Osteoblast (primary cell): ENCODE data around the gene WDR93. TPM values are rescaled to one million over a fixed set of nuclear protein-coding genes. Genes with fewer than 3 reads are reported as not detected.

Source experiments
- DNase-seq: peaks from one replicate; pipeline ENCODE4 v3.0.0; 2011; ENCODE audit warnings: low spot score, mixed read lengths; ENCODE audit not compliant: insufficient read length; ENCODE audit errors: missing footprints
- H2AFZ ChIP-seq: 2 replicates; pipeline ENCODE4 v1.6.0; 2011; ENCODE audit warnings: mild to moderate bottlenecking, low read length
- H3K27ac ChIP-seq: 2 replicates; pipeline ENCODE4 v1.5.1; 2011; ENCODE audit warnings: mild to moderate bottlenecking, low read depth, low read length, moderate library complexity
- H3K27me3 ChIP-seq: 2 replicates; pipeline ENCODE4 v1.6.0; 2012; ENCODE audit warnings: mild to moderate bottlenecking, control low read depth, inconsistent platforms, low read length, moderate library complexity; ENCODE audit not compliant: insufficient read depth
- H3K36me3 ChIP-seq: 2 replicates; pipeline ENCODE4 v1.5.1; 2011; ENCODE audit warnings: mild to moderate bottlenecking, low read length, control low read depth, moderate library complexity; ENCODE audit not compliant: insufficient read depth
- H3K4me1 ChIP-seq: 2 replicates; pipeline ENCODE4 v1.5.1; 2011; ENCODE audit warnings: mild to moderate bottlenecking, low read length, control low read depth, moderate library complexity; ENCODE audit not compliant: insufficient read depth
- H3K4me2 ChIP-seq: 2 replicates; pipeline ENCODE4 v1.6.0; 2011; ENCODE audit warnings: mild to moderate bottlenecking, low read length; ENCODE audit not compliant: insufficient read depth
- H3K4me3 ChIP-seq: fragments of 200-600 bp; sonication (generic); 3 replicates; pipeline ENCODE4 v1.5.1; 2012; ENCODE audit warnings: mild to moderate bottlenecking, low read length, inconsistent platforms; ENCODE audit not compliant: insufficient read depth
- H3K79me2 ChIP-seq: 2 replicates; pipeline ENCODE4 v1.6.0; 2012; ENCODE audit warnings: mild to moderate bottlenecking, low read length, control low read depth, inconsistent platforms; ENCODE audit not compliant: insufficient read depth
- H3K9me3 ChIP-seq: 2 replicates; pipeline ENCODE4 v1.5.1; 2011; ENCODE audit warnings: low read depth, low read length, control low read depth
- H4K20me1 ChIP-seq: 2 replicates; pipeline ENCODE4 v1.6.0; 2012; ENCODE audit warnings: mild to moderate bottlenecking, low read length, control low read depth; ENCODE audit not compliant: insufficient read depth
- CTCF ChIP-seq: IDR thresholded peaks from 2 replicates; pipeline ENCODE4 v1.5.1; 2011; ENCODE audit warnings: mild to moderate bottlenecking, low read depth, low read length, moderate library complexity; ENCODE audit errors: extremely low read depth
- total RNA-seq: library from RNA; depleted of rRNA; stranded (reverse); fragments of >200 nt; gene quantifications from 2 replicates; pipeline ENCODE4 v1.2.3, GENCODE V29; 2012

The WDR93 gene
- total RNA-seq, 1 donor, result 0.36 TPM

DNA sequence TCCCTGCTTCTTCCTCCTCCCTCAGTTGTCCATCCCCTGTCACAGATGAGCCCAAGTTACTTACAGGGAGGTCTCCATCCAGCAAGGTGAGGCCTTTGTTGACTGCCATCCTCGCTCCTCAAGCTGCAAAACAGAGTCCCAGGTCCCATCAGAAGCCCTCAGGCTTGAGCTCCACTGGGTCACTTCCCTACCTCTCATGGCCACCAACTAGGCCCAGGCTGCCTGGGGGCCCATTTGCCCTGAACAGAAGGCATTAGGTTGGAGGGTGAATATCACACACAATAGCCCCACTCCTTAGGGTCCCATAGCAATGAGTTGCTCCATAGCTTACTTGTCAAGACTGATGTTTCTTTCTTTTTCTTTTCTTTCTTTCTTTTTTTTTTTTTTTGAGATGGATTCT, 13.2 kb upstream of the WDR93 start:
- Histone ChIP-seq H3K9me3 (no peaks in the 10 kb centered on the region), H3K4me3 (no peak overlapping the region), H3K79me2 (no peaks in the 10 kb centered on the region), H2AFZ (no peak overlapping the region), H3K4me1 (peaks cover 20% of the 10 kb centered on the region), H4K20me1 (no peaks in the 10 kb centered on the region), H3K36me3 (no peaks in the 10 kb centered on the region), H3K27ac (no peak overlapping the region), H3K4me2 (no peak overlapping the region), H3K27me3 (no peaks in the 10 kb centered on the region)
- DNase-seq, result peak; percentile 21
- TF ChIP-seq CTCF, result no peak

DNA sequence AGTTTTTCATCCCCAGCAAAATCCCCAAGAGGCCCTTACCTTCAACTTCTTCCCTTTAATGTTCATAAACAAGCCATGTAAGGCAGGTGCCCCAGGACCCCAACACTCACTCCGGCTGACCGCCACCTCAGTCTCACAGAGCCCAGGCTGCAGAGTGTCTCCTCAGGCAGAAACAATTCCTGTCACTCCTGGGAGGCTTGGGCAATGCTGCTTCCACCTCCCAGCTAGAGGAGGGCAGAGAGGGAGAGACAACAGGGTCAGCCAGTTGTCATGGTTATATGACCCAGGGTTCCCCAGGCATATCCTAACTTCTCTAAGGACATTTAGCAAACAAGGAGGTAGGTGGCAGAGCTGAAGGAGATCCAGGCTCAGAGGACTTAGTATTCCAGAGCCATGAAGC, 11.4 kb upstream of the WDR93 start, which contains the start of gene PLIN1:
TSS of gene PLIN1 (minus strand) at position 156 of the 400 bp plus-strand sequence. CDS start 1,878 bp downstream, outside the sequence.
- H3K27ac ChIP-seq, result peak within 1 kb of the TSS; percentile 43
- no peaks in the 10 kb centered on the region for H3K79me2 ChIP-seq
- DNase-seq, result no peak
- no peak for TF ChIP-seq CTCF
- H3K4me1 ChIP-seq, result peaks cover 20% of the 10 kb centered on the region
- H3K36me3 ChIP-seq, result no peaks in the 10 kb centered on the region
- peak within 1 kb of the TSS; percentile 1 for H3K4me3 ChIP-seq
- peak within 1 kb of the TSS; percentile 59 for H3K4me2 ChIP-seq
- no peaks in the 10 kb centered on the region for H3K27me3 ChIP-seq
- H4K20me1 ChIP-seq, result no peaks in the 10 kb centered on the region
- H2AFZ ChIP-seq, result peak within 1 kb of the TSS; percentile 9
- H3K9me3 ChIP-seq, result no peaks in the 10 kb centered on the region

GRCh38 chr15:89680282-89680873, 10.2 kb upstream of the WDR93 start:
- Histone ChIP-seq H4K20me1 (no peaks in the 10 kb centered on the region), H3K27ac (peak overlapping the region; percentile 43), H3K4me3 (peak overlapping the region; percentile 20), H3K36me3 (no peaks in the 10 kb centered on the region), H3K79me2 (no peaks in the 10 kb centered on the region), H2AFZ (peak overlapping the region; percentile 9), H3K4me1 (peaks cover 20% of the 10 kb centered on the region), H3K27me3 (no peaks in the 10 kb centered on the region), H3K4me2 (peak overlapping the region; percentile 59), H3K9me3 (no peaks in the 10 kb centered on the region)
- peak; percentile 81 for DNase-seq
- no peak for TF ChIP-seq CTCF

DNA sequence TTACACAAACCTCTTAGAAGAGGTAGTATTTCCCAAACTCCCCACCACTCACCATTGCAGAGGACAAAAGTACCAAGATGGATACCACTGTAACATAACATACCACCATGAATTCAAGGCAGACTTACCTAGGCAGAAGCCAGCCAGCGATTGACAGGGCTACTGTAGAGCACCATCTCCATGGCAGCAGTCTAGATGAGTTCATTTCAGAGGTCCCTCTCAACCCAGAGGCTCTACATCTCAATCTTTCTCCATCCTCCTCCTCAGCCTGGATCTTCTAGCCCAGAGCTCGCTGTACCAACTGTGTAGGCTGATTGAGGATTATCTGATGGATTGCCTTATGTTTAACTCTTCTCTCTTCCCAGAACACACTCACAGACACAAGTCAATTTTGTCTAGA, 9.5 kb upstream of the WDR93 start:
- Histone ChIP-seq H3K27me3 (no peaks in the 10 kb centered on the region), H3K4me3 (peak overlapping the region; percentile 20), H2AFZ (no peak overlapping the region), H3K4me2 (peak overlapping the region; percentile 59), H4K20me1 (no peaks in the 10 kb centered on the region), H3K79me2 (no peaks in the 10 kb centered on the region), H3K9me3 (no peaks in the 10 kb centered on the region), H3K36me3 (no peaks in the 10 kb centered on the region), H3K4me1 (peaks cover 20% of the 10 kb centered on the region), H3K27ac (no peak overlapping the region)
- no peak for TF ChIP-seq CTCF
- DNase-seq, result peak; percentile 19
